ENCODE results near the gene PTPRN2. TPM values are rescaled to one million over a fixed set of nuclear protein-coding genes. Genes with fewer than 3 reads are reported as not detected.
"Not testable (repeated sequence)": the region's sequence is repeated elsewhere in the genome, so short reads cannot be mapped to it uniquely, and the experiment has no call there.

Gene PTPRN2
- total and polyA plus RNA-seq, 2 donors (not counting 1 experiment from before 2014, with no cell fraction given): 0.54 to 1.2 TPM

- Histone ChIP-seq H3K36me3 (ENCODE audit: control insufficient read depth, insufficient read depth, low read length) (no peaks in the 10 kb centered on the region), H3K79me2 (ENCODE audit: control insufficient read depth, insufficient read depth, low read length) (no peaks in the 10 kb centered on the region), H3K27ac (ENCODE audit: insufficient read depth, low read length) (no peak overlapping the region), H3K9me3 (ENCODE audit: control insufficient read depth, insufficient read depth, low read depth, low read length) (no peaks in the 10 kb centered on the region), H4K20me1 (ENCODE audit: control insufficient read depth, extremely low read depth, insufficient read depth, low read length) (no peaks in the 10 kb centered on the region), H3K27me3 (ENCODE audit: control insufficient read depth, insufficient read depth, low read length) (no peaks in the 10 kb centered on the region), H2AFZ (ENCODE audit: low read length) (no peak overlapping the region), H3K4me1 (ENCODE audit: control insufficient read depth, extremely low read depth, insufficient read depth, low read length) (no peaks in the 10 kb centered on the region), H3K4me2 (ENCODE audit: extremely low read depth, insufficient read depth, low read length) (no peak overlapping the region), H3K4me3 (replicated peaks in 1 of 4; ENCODE audit: control extremely low read depth in 1 of 4, insufficient read depth in 1 of 4, low read depth in 3 of 4, low read length in 4 of 4) (no peak overlapping the region), H3K9ac (ENCODE audit: insufficient read depth, low read length) (no peak overlapping the region)
- no peak for DNase-seq (ENCODE audit: low read depth in 2 of 2)
- TF ChIP-seq CTCF (conservative IDR thresholded peaks at IDR 0.05 in 1 of 2, IDR thresholded peaks at IDR 0.05 in 1 of 2; ENCODE audit: low read depth in 1 of 2, low read length in 2 of 2) (no peak), EZH2 (IDR thresholded peaks at IDR 0.05; ENCODE audit: low read length, missing control alignments) (no peak)
Observed at GRCh38 chr7:158348446-158348845, 239.2 kb downstream of the PTPRN2 start.

DNA sequence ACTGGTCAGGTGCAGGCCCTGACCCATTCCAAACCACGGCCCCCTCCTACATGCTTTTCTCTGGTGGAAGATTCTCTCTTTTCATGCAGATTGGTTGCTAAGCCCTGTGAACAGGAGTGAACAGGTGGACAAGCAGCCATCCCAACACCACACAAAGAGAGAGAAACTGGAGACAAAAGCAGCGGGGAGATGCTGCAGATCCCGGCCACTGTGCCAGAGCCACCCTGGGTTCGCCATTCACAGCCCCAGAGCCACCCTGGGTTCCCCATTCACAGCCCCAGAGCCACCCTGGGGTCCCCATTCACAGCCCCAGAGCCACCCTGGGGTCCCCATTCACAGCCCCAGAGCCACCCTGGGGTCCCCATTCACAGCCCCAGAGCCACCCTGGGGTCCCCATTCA, 239.6 kb downstream of the PTPRN2 start:
- H3K27me3 ChIP-seq (ENCODE audit: control insufficient read depth, insufficient read depth, low read length); H2AFZ ChIP-seq (ENCODE audit: low read length); H3K4me2 ChIP-seq (ENCODE audit: extremely low read depth, insufficient read depth, low read length); H4K20me1 ChIP-seq (ENCODE audit: control insufficient read depth, extremely low read depth, insufficient read depth, low read length); H3K4me3 ChIP-seq (replicated peaks in 1 of 4; ENCODE audit: control extremely low read depth in 1 of 4, insufficient read depth in 1 of 4, low read depth in 3 of 4, low read length in 4 of 4); H3K36me3 ChIP-seq (ENCODE audit: control insufficient read depth, insufficient read depth, low read length); H3K9me3 ChIP-seq (ENCODE audit: control insufficient read depth, insufficient read depth, low read depth, low read length); H3K9ac ChIP-seq (ENCODE audit: insufficient read depth, low read length); H3K4me1 ChIP-seq (ENCODE audit: control insufficient read depth, extremely low read depth, insufficient read depth, low read length); DNase-seq (ENCODE audit: low read depth in 2 of 2); H3K79me2 ChIP-seq (ENCODE audit: control insufficient read depth, insufficient read depth, low read length); H3K27ac ChIP-seq (ENCODE audit: insufficient read depth, low read length): not testable (repeated sequence)

GRCh38 chr7:158345731-158346130, 241.9 kb downstream of the PTPRN2 start:
- Histone ChIP-seq H3K9ac (ENCODE audit: insufficient read depth, low read length) (no peak overlapping the region), H3K79me2 (ENCODE audit: control insufficient read depth, insufficient read depth, low read length) (no peaks in the 10 kb centered on the region), H3K36me3 (ENCODE audit: control insufficient read depth, insufficient read depth, low read length) (no peaks in the 10 kb centered on the region), H3K27me3 (ENCODE audit: control insufficient read depth, insufficient read depth, low read length) (no peaks in the 10 kb centered on the region), H3K4me2 (ENCODE audit: extremely low read depth, insufficient read depth, low read length) (no peak overlapping the region), H4K20me1 (ENCODE audit: control insufficient read depth, extremely low read depth, insufficient read depth, low read length) (no peaks in the 10 kb centered on the region), H3K9me3 (ENCODE audit: control insufficient read depth, insufficient read depth, low read depth, low read length) (no peaks in the 10 kb centered on the region), H3K4me1 (ENCODE audit: control insufficient read depth, extremely low read depth, insufficient read depth, low read length) (no peaks in the 10 kb centered on the region), H2AFZ (ENCODE audit: low read length) (no peak overlapping the region), H3K27ac (ENCODE audit: insufficient read depth, low read length) (no peak overlapping the region), H3K4me3 (replicated peaks in 1 of 4; ENCODE audit: control extremely low read depth in 1 of 4, insufficient read depth in 1 of 4, low read depth in 3 of 4, low read length in 4 of 4) (no peak overlapping the region)
- TF ChIP-seq CTCF (conservative IDR thresholded peaks at IDR 0.05 in 1 of 2, IDR thresholded peaks at IDR 0.05 in 1 of 2; ENCODE audit: low read depth in 1 of 2, low read length in 2 of 2) (no peak), EZH2 (IDR thresholded peaks at IDR 0.05; ENCODE audit: low read length, missing control alignments) (no peak)
- no peak for DNase-seq (ENCODE audit: low read depth in 2 of 2)

Data from fibroblast of lung (primary cell).